GM19467 (cell line): ENCODE measurements around the gene ZNF606.

Source experiments
- ATAC-seq: cut with Tn5 transposase; IDR thresholded peaks from one replicate; pipeline ENCODE4 v1.9.1; 2021; ENCODE audit warnings: mild to moderate bottlenecking, moderate library complexity; ENCODE audit not compliant: unreplicated experiment

Gene ZNF606

GRCh38 chr19:58002384-58003173, at the start of gene ZNF606:
Gene ZNF606 (minus strand): TSS chr19:58002820. CDS start chr19:58001319, 1,501 bp downstream.
- peak; percentile 92 for ATAC-seq

- ATAC-seq: no peak
Observed at GRCh38 chr19:58052256-58052655, 49.6 kb upstream of the ZNF606 start.

GRCh38 chr19:58047672-58048071, 45.1 kb upstream of the ZNF606 start:
- ATAC-seq: no peak

- no peak for ATAC-seq
Observed at GRCh38 chr19:58046856-58047255, 44.2 kb upstream of the ZNF606 start.

GRCh38 chr19:58045411-58046050, 42.9 kb upstream of the ZNF606 start:
- no peak for ATAC-seq

- no peak for ATAC-seq
Observed at GRCh38 chr19:58044886-58045285, 42.3 kb upstream of the ZNF606 start.

GRCh38 chr19:58044391-58044790, 41.8 kb upstream of the ZNF606 start:
- ATAC-seq: no peak

GRCh38 chr19:58042495-58043340, 40.1 kb upstream of the ZNF606 start:
- ATAC-seq: no peak

GRCh38 chr19:58040751-58041525, 38.3 kb upstream of the ZNF606 start:
- no peak for ATAC-seq

GRCh38 chr19:58038688-58039204, 36.1 kb upstream of the ZNF606 start:
- no peak for ATAC-seq

GRCh38 chr19:58037927-58038687, 35.5 kb upstream of the ZNF606 start:
- ATAC-seq: no peak

- ATAC-seq: no peak
Observed at GRCh38 chr19:58035863-58036262, 33.2 kb upstream of the ZNF606 start.

- ATAC-seq: no peak
Observed at GRCh38 chr19:58034477-58034793, 31.8 kb upstream of the ZNF606 start.

GRCh38 chr19:58033741-58034476, 31.3 kb upstream of the ZNF606 start, which contains the start of gene ZSCAN1:
Gene ZSCAN1 (plus strand): TSS chr19:58034025. CDS start chr19:58037837, 3,812 bp downstream.
- ATAC-seq: no peak

- ATAC-seq: no peak
Observed at GRCh38 chr19:58024661-58025060, 22.0 kb upstream of the ZNF606 start.

GRCh38 chr19:58022283-58022660, 19.7 kb upstream of the ZNF606 start:
- ATAC-seq: no peak

- ATAC-seq: no peak
Observed at GRCh38 chr19:58021541-58022282, 19.1 kb upstream of the ZNF606 start.

GRCh38 chr19:58020129-58020528, 17.5 kb upstream of the ZNF606 start:
- ATAC-seq: no peak
